Measurements from ENCODE around the gene GABARAP.
A peak's percentile ranks its signal among the peaks of the same experiment; 100 is the strongest.

Gene GABARAP

DNA sequence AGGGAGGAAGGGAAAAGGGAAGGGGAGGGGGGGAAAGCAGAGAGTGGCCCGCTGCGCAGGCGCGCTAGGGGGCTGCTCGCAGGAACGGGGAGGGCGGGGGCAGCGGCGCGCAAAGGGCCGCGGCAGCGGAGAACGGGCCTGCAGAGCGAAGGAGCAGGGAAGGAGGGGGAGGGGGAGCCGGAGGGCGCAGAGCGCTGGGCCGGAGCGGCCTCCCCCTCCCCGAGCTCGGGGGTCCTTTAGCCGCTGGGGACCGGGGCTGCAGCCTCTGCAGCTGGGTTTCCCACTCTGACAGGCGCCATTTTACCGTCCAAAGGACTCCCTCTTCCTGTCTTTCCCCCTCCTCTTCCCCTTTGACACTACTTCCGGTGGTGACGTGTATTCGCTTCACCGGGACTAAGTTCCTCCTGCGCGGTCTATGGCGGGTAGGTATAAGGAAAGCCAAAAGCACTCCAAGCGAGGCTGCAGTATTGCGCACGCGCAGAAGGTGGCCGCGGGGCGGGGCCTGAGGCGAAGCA, 9.5 kb upstream of the GABARAP start, which contains the start of gene CTDNEP1 (continued):
- TF ChIP-seq, protein P1, sequence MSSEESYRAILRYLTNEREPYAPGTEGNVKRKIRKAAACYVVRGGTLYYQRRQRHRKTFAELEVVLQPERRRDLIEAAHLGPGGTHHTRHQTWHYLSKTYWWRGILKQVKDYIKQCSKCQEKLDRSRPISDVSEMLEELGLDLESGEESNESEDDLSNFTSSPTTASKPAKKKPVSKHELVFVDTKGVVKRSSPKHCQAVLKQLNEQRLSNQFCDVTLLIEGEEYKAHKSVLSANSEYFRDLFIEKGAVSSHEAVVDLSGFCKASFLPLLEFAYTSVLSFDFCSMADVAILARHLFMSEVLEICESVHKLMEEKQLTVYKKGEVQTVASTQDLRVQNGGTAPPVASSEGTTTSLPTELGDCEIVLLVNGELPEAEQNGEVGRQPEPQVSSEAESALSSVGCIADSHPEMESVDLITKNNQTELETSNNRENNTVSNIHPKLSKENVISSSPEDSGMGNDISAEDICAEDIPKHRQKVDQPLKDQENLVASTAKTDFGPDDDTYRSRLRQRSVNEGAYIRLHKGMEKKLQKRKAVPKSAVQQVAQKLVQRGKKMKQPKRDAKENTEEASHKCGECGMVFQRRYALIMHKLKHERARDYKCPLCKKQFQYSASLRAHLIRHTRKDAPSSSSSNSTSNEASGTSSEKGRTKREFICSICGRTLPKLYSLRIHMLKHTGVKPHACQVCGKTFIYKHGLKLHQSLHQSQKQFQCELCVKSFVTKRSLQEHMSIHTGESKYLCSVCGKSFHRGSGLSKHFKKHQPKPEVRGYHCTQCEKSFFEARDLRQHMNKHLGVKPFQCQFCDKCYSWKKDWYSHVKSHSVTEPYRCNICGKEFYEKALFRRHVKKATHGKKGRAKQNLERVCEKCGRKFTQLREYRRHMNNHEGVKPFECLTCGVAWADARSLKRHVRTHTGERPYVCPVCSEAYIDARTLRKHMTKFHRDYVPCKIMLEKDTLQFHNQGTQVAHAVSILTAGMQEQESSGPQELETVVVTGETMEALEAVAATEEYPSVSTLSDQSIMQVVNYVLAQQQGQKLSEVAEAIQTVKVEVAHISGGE (tag by site-specific recombination; conservative IDR thresholded peaks at IDR 0.05; ENCODE audit: low read depth) = peak; percentile 95
- no peak for TF ChIP-seq ZNF596 (tag by site-specific recombination; IDR thresholded peaks at IDR 0.05)
- peak; percentile 96 for TF ChIP-seq SP2 (tag by site-specific recombination; IDR thresholded peaks at IDR 0.05)
- TF ChIP-seq ZNF600 (tag by site-specific recombination; IDR thresholded peaks at IDR 0.05) = no peak
- no peak for TF ChIP-seq ZNF510 (tag by site-specific recombination; IDR thresholded peaks at IDR 0.05; ENCODE audit: insufficient replicate concordance)
- TF ChIP-seq KLF10 (tag by site-specific recombination; IDR thresholded peaks at IDR 0.05) = no peak
- TF ChIP-seq, protein P2, sequence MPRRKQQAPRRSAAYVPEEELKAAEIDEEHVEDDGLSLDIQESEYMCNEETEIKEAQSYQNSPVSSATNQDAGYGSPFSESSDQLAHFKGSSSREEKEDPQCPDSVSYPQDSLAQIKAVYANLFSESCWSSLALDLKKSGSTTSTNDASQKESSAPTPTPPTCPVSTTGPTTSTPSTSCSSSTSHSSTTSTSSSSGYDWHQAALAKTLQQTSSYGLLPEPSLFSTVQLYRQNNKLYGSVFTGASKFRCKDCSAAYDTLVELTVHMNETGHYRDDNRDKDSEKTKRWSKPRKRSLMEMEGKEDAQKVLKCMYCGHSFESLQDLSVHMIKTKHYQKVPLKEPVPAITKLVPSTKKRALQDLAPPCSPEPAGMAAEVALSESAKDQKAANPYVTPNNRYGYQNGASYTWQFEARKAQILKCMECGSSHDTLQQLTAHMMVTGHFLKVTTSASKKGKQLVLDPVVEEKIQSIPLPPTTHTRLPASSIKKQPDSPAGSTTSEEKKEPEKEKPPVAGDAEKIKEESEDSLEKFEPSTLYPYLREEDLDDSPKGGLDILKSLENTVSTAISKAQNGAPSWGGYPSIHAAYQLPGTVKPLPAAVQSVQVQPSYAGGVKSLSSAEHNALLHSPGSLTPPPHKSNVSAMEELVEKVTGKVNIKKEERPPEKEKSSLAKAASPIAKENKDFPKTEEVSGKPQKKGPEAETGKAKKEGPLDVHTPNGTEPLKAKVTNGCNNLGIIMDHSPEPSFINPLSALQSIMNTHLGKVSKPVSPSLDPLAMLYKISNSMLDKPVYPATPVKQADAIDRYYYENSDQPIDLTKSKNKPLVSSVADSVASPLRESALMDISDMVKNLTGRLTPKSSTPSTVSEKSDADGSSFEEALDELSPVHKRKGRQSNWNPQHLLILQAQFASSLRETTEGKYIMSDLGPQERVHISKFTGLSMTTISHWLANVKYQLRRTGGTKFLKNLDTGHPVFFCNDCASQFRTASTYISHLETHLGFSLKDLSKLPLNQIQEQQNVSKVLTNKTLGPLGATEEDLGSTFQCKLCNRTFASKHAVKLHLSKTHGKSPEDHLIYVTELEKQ (tag by site-specific recombination; IDR thresholded peaks at IDR 0.05; ENCODE audit: borderline replicate concordance) = no peak
- TF ChIP-seq HOXD13 (CRISPR knock-in tag; IDR thresholded peaks at IDR 0.05; ENCODE audit: borderline replicate concordance) = no peak
- no peak for TF ChIP-seq ZNF658 (tag by site-specific recombination; IDR thresholded peaks at IDR 0.05)
- TF ChIP-seq SETDB1 (IDR thresholded peaks at IDR 0.05; ENCODE audit: insufficient read length, low read length) = no peak
- TF ChIP-seq ZNF394 (tag by site-specific recombination; IDR thresholded peaks at IDR 0.05; ENCODE audit: borderline replicate concordance) = no peak
- TF ChIP-seq, protein P3, sequence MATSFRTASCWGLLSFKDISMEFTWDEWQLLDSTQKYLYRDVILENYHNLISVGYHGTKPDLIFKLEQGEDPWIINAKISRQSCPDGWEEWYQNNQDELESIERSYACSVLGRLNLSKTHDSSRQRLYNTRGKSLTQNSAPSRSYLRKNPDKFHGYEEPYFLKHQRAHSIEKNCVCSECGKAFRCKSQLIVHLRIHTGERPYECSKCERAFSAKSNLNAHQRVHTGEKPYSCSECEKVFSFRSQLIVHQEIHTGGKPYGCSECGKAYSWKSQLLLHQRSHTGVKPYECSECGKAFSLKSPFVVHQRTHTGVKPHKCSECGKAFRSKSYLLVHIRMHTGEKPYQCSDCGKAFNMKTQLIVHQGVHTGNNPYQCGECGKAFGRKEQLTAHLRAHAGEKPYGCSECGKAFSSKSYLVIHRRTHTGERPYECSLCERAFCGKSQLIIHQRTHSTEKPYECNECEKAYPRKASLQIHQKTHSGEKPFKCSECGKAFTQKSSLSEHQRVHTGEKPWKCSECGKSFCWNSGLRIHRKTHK (tag by site-specific recombination; IDR thresholded peaks at IDR 0.05) = no peak
- no peak for TF ChIP-seq OVOL3 (tag by site-specific recombination; IDR thresholded peaks at IDR 0.05)
- TF ChIP-seq, protein P4, sequence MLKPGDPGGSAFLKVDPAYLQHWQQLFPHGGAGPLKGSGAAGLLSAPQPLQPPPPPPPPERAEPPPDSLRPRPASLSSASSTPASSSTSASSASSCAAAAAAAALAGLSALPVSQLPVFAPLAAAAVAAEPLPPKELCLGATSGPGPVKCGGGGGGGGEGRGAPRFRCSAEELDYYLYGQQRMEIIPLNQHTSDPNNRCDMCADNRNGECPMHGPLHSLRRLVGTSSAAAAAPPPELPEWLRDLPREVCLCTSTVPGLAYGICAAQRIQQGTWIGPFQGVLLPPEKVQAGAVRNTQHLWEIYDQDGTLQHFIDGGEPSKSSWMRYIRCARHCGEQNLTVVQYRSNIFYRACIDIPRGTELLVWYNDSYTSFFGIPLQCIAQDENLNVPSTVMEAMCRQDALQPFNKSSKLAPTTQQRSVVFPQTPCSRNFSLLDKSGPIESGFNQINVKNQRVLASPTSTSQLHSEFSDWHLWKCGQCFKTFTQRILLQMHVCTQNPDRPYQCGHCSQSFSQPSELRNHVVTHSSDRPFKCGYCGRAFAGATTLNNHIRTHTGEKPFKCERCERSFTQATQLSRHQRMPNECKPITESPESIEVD (tag by site-specific recombination; IDR thresholded peaks at IDR 0.05) = no peak
- TF ChIP-seq ZFP69B (tag by site-specific recombination; IDR thresholded peaks at IDR 0.05) = no peak
- no peak for TF ChIP-seq ZNF311 (tag by site-specific recombination; IDR thresholded peaks at IDR 0.05; ENCODE audit: borderline replicate concordance)
- TF ChIP-seq MEIS1 (CRISPR knock-in tag; IDR thresholded peaks at IDR 0.05; ENCODE audit: borderline replicate concordance) = no peak
- TF ChIP-seq, protein P5, sequence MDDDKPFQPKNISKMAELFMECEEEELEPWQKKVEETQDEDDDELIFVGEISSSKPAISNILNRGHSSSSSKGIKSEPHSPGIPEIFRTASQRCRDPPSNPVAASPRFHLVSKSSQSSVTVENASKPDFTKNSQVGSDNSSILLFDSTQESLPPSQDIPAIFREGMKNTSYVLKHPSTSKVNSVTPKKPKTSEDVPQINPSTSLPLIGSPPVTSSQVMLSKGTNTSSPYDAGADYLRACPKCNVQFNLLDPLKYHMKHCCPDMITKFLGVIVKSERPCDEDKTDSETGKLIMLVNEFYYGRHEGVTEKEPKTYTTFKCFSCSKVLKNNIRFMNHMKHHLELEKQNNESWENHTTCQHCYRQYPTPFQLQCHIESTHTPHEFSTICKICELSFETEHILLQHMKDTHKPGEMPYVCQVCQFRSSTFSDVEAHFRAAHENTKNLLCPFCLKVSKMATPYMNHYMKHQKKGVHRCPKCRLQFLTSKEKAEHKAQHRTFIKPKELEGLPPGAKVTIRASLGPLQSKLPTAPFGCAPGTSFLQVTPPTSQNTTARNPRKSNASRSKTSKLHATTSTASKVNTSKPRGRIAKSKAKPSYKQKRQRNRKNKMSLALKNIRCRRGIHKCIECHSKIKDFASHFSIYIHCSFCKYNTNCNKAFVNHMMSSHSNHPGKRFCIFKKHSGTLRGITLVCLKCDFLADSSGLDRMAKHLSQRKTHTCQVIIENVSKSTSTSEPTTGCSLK (tag by site-specific recombination; IDR thresholded peaks at IDR 0.05) = no peak
- TF ChIP-seq, protein P6, sequence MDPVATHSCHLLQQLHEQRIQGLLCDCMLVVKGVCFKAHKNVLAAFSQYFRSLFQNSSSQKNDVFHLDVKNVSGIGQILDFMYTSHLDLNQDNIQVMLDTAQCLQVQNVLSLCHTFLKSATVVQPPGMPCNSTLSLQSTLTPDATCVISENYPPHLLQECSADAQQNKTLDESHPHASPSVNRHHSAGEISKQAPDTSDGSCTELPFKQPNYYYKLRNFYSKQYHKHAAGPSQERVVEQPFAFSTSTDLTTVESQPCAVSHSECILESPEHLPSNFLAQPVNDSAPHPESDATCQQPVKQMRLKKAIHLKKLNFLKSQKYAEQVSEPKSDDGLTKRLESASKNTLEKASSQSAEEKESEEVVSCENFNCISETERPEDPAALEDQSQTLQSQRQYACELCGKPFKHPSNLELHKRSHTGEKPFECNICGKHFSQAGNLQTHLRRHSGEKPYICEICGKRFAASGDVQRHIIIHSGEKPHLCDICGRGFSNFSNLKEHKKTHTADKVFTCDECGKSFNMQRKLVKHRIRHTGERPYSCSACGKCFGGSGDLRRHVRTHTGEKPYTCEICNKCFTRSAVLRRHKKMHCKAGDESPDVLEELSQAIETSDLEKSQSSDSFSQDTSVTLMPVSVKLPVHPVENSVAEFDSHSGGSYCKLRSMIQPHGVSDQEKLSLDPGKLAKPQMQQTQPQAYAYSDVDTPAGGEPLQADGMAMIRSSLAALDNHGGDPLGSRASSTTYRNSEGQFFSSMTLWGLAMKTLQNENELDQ (tag by site-specific recombination; IDR thresholded peaks at IDR 0.05; ENCODE audit: low read depth) = no peak
- TF ChIP-seq, protein P7, sequence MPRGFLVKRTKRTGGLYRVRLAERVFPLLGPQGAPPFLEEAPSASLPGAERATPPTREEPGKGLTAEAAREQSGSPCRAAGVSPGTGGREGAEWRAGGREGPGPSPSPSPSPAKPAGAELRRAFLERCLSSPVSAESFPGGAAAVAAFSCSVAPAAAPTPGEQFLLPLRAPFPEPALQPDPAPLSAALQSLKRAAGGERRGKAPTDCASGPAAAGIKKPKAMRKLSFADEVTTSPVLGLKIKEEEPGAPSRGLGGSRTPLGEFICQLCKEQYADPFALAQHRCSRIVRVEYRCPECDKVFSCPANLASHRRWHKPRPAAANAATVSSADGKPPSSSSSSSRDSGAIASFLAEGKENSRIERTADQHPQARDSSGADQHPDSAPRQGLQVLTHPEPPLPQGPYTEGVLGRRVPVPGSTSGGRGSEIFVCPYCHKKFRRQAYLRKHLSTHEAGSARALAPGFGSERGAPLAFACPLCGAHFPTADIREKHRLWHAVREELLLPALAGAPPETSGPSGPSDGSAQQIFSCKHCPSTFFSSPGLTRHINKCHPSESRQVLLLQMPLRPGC (tag by site-specific recombination; IDR thresholded peaks at IDR 0.05) = peak; percentile 9; the same call in 1 of the 2 replicates
- TF ChIP-seq ZNF155 (tag by site-specific recombination; IDR thresholded peaks at IDR 0.05) = no peak
- TF ChIP-seq ZNF214 (tag by site-specific recombination; IDR thresholded peaks at IDR 0.05; ENCODE audit: borderline replicate concordance) = no peak
- TF ChIP-seq ZBTB48 (tag by site-specific recombination; IDR thresholded peaks at IDR 0.05) = no peak
